Stimulated activated CD8-positive, alpha-beta memory T cell treated with anti-CD3 and anti-CD28 coated beads, Interleukin-4, amount 100 ng/mL, for 24 hours (primary cell): ENCODE data around the gene ATP6AP1.

ENCODE experiments used
- DNase-seq: peaks from one replicate; pipeline ENCODE4 v3.0.0-alpha.2; 2020; ENCODE audit warnings: low read depth

The ATP6AP1 gene

GRCh38 chrX:154449618-154450017 is 21.1 kb downstream of the ATP6AP1 start:
- DNase-seq, result no peak

GRCh38 chrX:154450312-154450711 is 21.8 kb downstream of the ATP6AP1 start:
- DNase-seq, result no peak

GRCh38 chrX:154452823-154453222 is 24.3 kb downstream of the ATP6AP1 start:
- DNase-seq, result no peak

GRCh38 chrX:154457491-154458115 is 29.1 kb downstream of the ATP6AP1 start:
- DNase-seq, result no peak

- DNase-seq, result peak; percentile 50
These were observed 29.9 kb downstream of the ATP6AP1 start, which contains the start of gene PLXNA3 for GRCh38 chrX:154458116-154458953. Gene PLXNA3, plus strand, starts transcription at chrX:154458281. Its CDS starts 1,903 bp downstream, at chrX:154460184.

- DNase-seq, result no peak
These were observed 30.7 kb downstream of the ATP6AP1 start for GRCh38 chrX:154458954-154459778.

- no peak for DNase-seq
These were observed 31.4 kb downstream of the ATP6AP1 start for GRCh38 chrX:154459832-154460231.

- DNase-seq, result no peak
These were observed 31.8 kb downstream of the ATP6AP1 start for GRCh38 chrX:154460326-154460725.

- no peak for DNase-seq
These were observed 33.9 kb downstream of the ATP6AP1 start for GRCh38 chrX:154462396-154462795.

- no peak for DNase-seq
These were observed 35.2 kb downstream of the ATP6AP1 start for GRCh38 chrX:154463611-154464220.

GRCh38 chrX:154464806-154465365 is 36.4 kb downstream of the ATP6AP1 start:
- no peak for DNase-seq

- no peak for DNase-seq
These were observed 37.1 kb downstream of the ATP6AP1 start for GRCh38 chrX:154465601-154466000.

- no peak for DNase-seq
These were observed 37.6 kb downstream of the ATP6AP1 start for GRCh38 chrX:154466036-154466435.

- DNase-seq, result no peak
These were observed 38.4 kb downstream of the ATP6AP1 start for GRCh38 chrX:154466907-154467306.

- no peak for DNase-seq
These were observed 39.1 kb downstream of the ATP6AP1 start for GRCh38 chrX:154467556-154467955.

- no peak for DNase-seq
These were observed 39.7 kb downstream of the ATP6AP1 start for GRCh38 chrX:154468217-154468616.

GRCh38 chrX:154469114-154469513 is 40.6 kb downstream of the ATP6AP1 start:
- no peak for DNase-seq

GRCh38 chrX:154469880-154470279 is 41.4 kb downstream of the ATP6AP1 start:
- no peak for DNase-seq

- DNase-seq, result no peak
These were observed 42.0 kb downstream of the ATP6AP1 start for GRCh38 chrX:154470434-154470833.

GRCh38 chrX:154470914-154471568 is 42.6 kb downstream of the ATP6AP1 start:
- DNase-seq, result no peak
